HCT116 (cell line): Measurements from ENCODE around the gene CA11. TPM values are rescaled to one million over a fixed set of nuclear protein-coding genes. Genes with fewer than 3 reads are reported as not detected.

Experiments
- ATAC-seq: fragments of 200-7000 bp; cut with Tn5 transposase; 2 replicates; pipeline ENCODE4 v1.9.1; 2020; ENCODE audit warnings: mild to moderate bottlenecking, moderate library complexity
- BruUV-seq: library from RNA; stranded (reverse); fragments of 400-500 nt; replicated peaks from 2 replicates; lab custom pipeline; 2021; lab: Mats Ljungman, UMichigan
- CTCF ChIA-PET: fragments of 300-600 bp; sonication (Branson Sonifier 250); formaldehyde crosslinking; loops from one replicate; lab custom pipeline; 2021; ENCODE audit warnings: antibody characterized with exemption; lab: Charles Lee
- POLR2A ChIA-PET: fragments of 300-600, 350-600 bp; sonication (Branson Sonifier 250); formaldehyde crosslinking; loops from one replicate; lab custom pipeline; 2021; ENCODE audit warnings: antibody characterized with exemption; lab: Charles Lee
- RAD21 ChIA-PET, 2 experiments: fragments of 300-600 bp; sonication (Branson Sonifier 250); formaldehyde crosslinking; loops; one replicate each; lab custom pipeline; 2023; ENCODE audit warnings: low total read pairs in 2 of 2; ENCODE audit not compliant: uncharacterized antibody in 2 of 2, unreplicated experiment in 2 of 2, low non-redundant PET in 1 of 2; lab: Charles Lee
- DNase-seq: peaks from one replicate; pipeline ENCODE4 v3.0.0-alpha.2; 2010; ENCODE audit warnings: low read depth, low spot score
- H2AFZ ChIP-seq: fragments of 200-600 bp; shearing (Covaris generic), sonication (generic); 2 replicates; pipeline ENCODE4 v1.6.1; 2017; ENCODE audit warnings: low read depth, mixed run types, mixed read lengths, antibody characterized with exemption, low read length; ENCODE audit not compliant: poor library complexity, severe bottlenecking
- H3K27ac ChIP-seq: 2 replicates; pipeline ENCODE4 v1.5.1; 2012; ENCODE audit warnings: low read depth, low read length
- H3K27me3 ChIP-seq: fragments of 200-600 bp; sonication (generic); 2 replicates; pipeline ENCODE4 v1.6.1; 2016; ENCODE audit warnings: mixed run types, low read length, mixed read lengths; ENCODE audit not compliant: insufficient read depth
- H3K36me3 ChIP-seq, 2 experiments: fragments of 200-500 bp in 1 of 2; fragments of 200-600 bp in 1 of 2; sonication (Bioruptor generic) in 1 of 2; sonication (generic) in 1 of 2; 2 replicates each; pipeline versions ENCODE4 v1.5.1 to v1.6.1; 2014 to 2016; ENCODE audit warnings: low read length in 2 of 2, inconsistent platforms in 1 of 2, mixed read lengths in 1 of 2, mixed run types in 1 of 2; ENCODE audit not compliant: insufficient read depth in 2 of 2, control insufficient read depth in 1 of 2
- H3K4me1 ChIP-seq, 2 experiments: fragments of 200-600 bp in 1 of 2; sonication (generic) in 1 of 2; 2 replicates each; pipeline versions ENCODE4 v1.5.1 to v1.6.1; 2012 to 2017; ENCODE audit warnings: low read length in 2 of 2, inconsistent platforms in 1 of 2, mild to moderate bottlenecking in 1 of 2, mixed read lengths in 1 of 2, mixed run types in 1 of 2, moderate library complexity in 1 of 2; ENCODE audit not compliant: insufficient read depth in 2 of 2, control insufficient read depth in 1 of 2
- H3K4me2 ChIP-seq: fragments of 200-600 bp; sonication (generic); 2 replicates; pipeline ENCODE4 v1.6.1; 2017; ENCODE audit warnings: mixed run types, low read length, mixed read lengths
- H3K4me3 ChIP-seq, 2 experiments: fragments of 200-600 bp in 1 of 2; sonication (generic) in 1 of 2; replicated peaks in 1 of 2; 2 replicates each; pipeline ENCODE4 v1.5.1; 2011 to 2016; ENCODE audit warnings: low read length in 2 of 2, control low read depth in 1 of 2, low read depth in 1 of 2, mild to moderate bottlenecking in 1 of 2, mixed read lengths in 1 of 2, mixed run types in 1 of 2
- H3K79me2 ChIP-seq: fragments of 200-600 bp; sonication (generic); 2 replicates; pipeline ENCODE4 v1.6.1; 2017; ENCODE audit warnings: mild to moderate bottlenecking, mixed run types, low read length, moderate library complexity, mixed read lengths; ENCODE audit not compliant: insufficient read depth
- H3K9ac ChIP-seq: fragments of 200-600 bp; sonication (generic); 2 replicates; pipeline ENCODE4 v1.6.1; 2016; ENCODE audit warnings: low read length, mixed read lengths
- H3K9me2 ChIP-seq: fragments of 200-600 bp; sonication (generic), shearing (Covaris generic); 2 replicates; pipeline ENCODE4 v1.6.1; 2017; ENCODE audit warnings: mixed run types, mild to moderate bottlenecking, moderate library complexity; ENCODE audit not compliant: insufficient read depth
- H3K9me3 ChIP-seq, 2 experiments: fragments of 200-500 bp in 1 of 2; fragments of 200-600 bp in 1 of 2; sonication (Bioruptor generic) in 1 of 2; sonication (generic) in 1 of 2; 2 replicates each; pipeline ENCODE4 v1.6.1; 2014 to 2017; ENCODE audit warnings: low read length in 2 of 2, mixed read lengths in 2 of 2, inconsistent platforms in 1 of 2, low read depth in 1 of 2, mild to moderate bottlenecking in 1 of 2, mixed run types in 1 of 2, moderate library complexity in 1 of 2; ENCODE audit not compliant: control insufficient read depth in 1 of 2, insufficient read depth in 1 of 2
- H4K20me1 ChIP-seq: fragments of 200-600 bp; sonication (generic), shearing (Covaris generic); 2 replicates; pipeline ENCODE4 v1.6.1; 2017; ENCODE audit warnings: mixed run types, mild to moderate bottlenecking, moderate library complexity; ENCODE audit not compliant: insufficient read depth
- CBX3 ChIP-seq: IDR thresholded peaks from 2 replicates; pipeline ENCODE4 v1.6.1; 2012; ENCODE audit warnings: low read depth
- CEBPB ChIP-seq: IDR thresholded peaks from 2 replicates; pipeline ENCODE4 v1.6.1; 2012; ENCODE audit warnings: low read depth
- ELF1 ChIP-seq: IDR thresholded peaks from 2 replicates; pipeline ENCODE4 v1.6.1; 2012; ENCODE audit warnings: low read depth, borderline replicate concordance
- EZH2 ChIP-seq: fragments of 200-600 bp; sonication (generic); IDR thresholded peaks from 2 replicates; pipeline ENCODE4 v1.6.1; 2017; ENCODE audit warnings: antibody characterized with exemption, mixed run types
- EZH2phosphoT487 ChIP-seq: fragments of 200-600 bp; IDR thresholded peaks from 2 replicates; pipeline ENCODE4 v1.6.1; 2018; ENCODE audit warnings: antibody characterized with exemption, borderline replicate concordance
- FOSL1 ChIP-seq: IDR thresholded peaks from 2 replicates; pipeline ENCODE4 v1.6.1; 2012; ENCODE audit warnings: low read depth
- JUND ChIP-seq: IDR thresholded peaks from 2 replicates; pipeline ENCODE4 v1.6.1; 2012
- POLR2AphosphoS5 ChIP-seq: IDR thresholded peaks from 2 replicates; pipeline ENCODE4 v1.6.1; 2011; ENCODE audit warnings: mild to moderate bottlenecking, low read depth, low read length, moderate library complexity
- RAD21 ChIP-seq: IDR thresholded peaks from 2 replicates; pipeline ENCODE4 v1.6.1; 2012; ENCODE audit warnings: low read depth, mild to moderate bottlenecking
- SIN3A ChIP-seq: IDR thresholded peaks from 2 replicates; pipeline ENCODE4 v1.6.1; 2012; ENCODE audit warnings: low read depth
- SP1 ChIP-seq: IDR thresholded peaks from 2 replicates; pipeline ENCODE4 v1.6.1; 2012; ENCODE audit warnings: low read depth
- TCF7L2 ChIP-seq: IDR thresholded peaks from 2 replicates; pipeline ENCODE4 v1.7.0; 2011; ENCODE audit warnings: borderline replicate concordance, inconsistent platforms; ENCODE audit not compliant: insufficient read depth, insufficient read length; ENCODE audit errors: extremely low read depth
- YY1 ChIP-seq: IDR thresholded peaks from 2 replicates; pipeline ENCODE4 v1.6.1; 2011; ENCODE audit warnings: low read length, low read depth, moderate library complexity, mild to moderate bottlenecking; ENCODE audit not compliant: insufficient replicate concordance; ENCODE audit errors: extremely low read depth
- ZNF274 ChIP-seq: fragments of 200-500 bp; sonication (Bioruptor generic); IDR thresholded peaks from 2 replicates; pipeline ENCODE4 v1.6.1; 2014; ENCODE audit warnings: mild to moderate bottlenecking, low read depth, low read length, inconsistent platforms
- intact Hi-C: fragments of 100-400 bp; cut with micrococcal nuclease; formaldehyde crosslinking; loops from 2 replicates; pipeline ENCODE4 v1.10.0; 2022
- total RNA-seq: library from RNA; stranded (reverse); gene quantifications from one replicate; pipeline ENCODE4 v1.2.1, GENCODE V29; 2021; ENCODE audit not compliant: unreplicated experiment
- TF ChIP-seq, protein P1 (sequence below): IDR thresholded peaks from 2 replicates; pipeline ENCODE4 v1.6.1; 2011; ENCODE audit warnings: mild to moderate bottlenecking, low read length, moderate library complexity; ENCODE audit not compliant: insufficient replicate concordance; ENCODE audit errors: extremely low read depth
- TF ChIP-seq, protein P2 (sequence below), 3 experiments: fragments of 200-600 bp in 1 of 3; sonication (generic) in 1 of 3; IDR thresholded peaks in 2 of 3; conservative IDR thresholded peaks in 1 of 3; 2 replicates each; pipeline ENCODE4 v1.5.1; 2012 to 2017; ENCODE audit warnings: low read depth in 2 of 3, low read length in 2 of 3, antibody characterized with exemption in 1 of 3, borderline replicate concordance in 1 of 3, control low read depth in 1 of 3, mild to moderate bottlenecking in 1 of 3, mixed read lengths in 1 of 3, mixed run types in 1 of 3, moderate library complexity in 1 of 3; ENCODE audit not compliant: insufficient read depth in 1 of 3

The CA11 gene
- total RNA-seq, 1 experiment from 2014 or later = 29.6 TPM

- peak overlapping the region; percentile 89 for H3K4me2 ChIP-seq
- peak overlapping the region; percentile 99 for H2AFZ ChIP-seq
- RAD21 ChIA-PET = interaction anchor here (0.6 to 1.1 kb wide), 4 partner anchors 103 to 240 kb away, joined by 3 to 7 read pairs (median 4); no protein-coding TSS in a partner anchor
- peak overlapping the region; percentile 10; the same call in 1 of the 2 replicates for H3K27ac ChIP-seq
- TF ChIP-seq CEBPB (no peak), SP1 (no peak), POLR2AphosphoS5 (no peak), CBX3 (no peak), JUND (no peak), ELF1 (no peak), EZH2 (no peak), SIN3A (no peak), EZH2phosphoT487 (no peak), FOSL1 (no peak), RAD21 (peak; percentile 92), ZNF274 (no peak), YY1 (no peak), TCF7L2 (peak; percentile 11)
- TF ChIP-seq, protein P1, sequence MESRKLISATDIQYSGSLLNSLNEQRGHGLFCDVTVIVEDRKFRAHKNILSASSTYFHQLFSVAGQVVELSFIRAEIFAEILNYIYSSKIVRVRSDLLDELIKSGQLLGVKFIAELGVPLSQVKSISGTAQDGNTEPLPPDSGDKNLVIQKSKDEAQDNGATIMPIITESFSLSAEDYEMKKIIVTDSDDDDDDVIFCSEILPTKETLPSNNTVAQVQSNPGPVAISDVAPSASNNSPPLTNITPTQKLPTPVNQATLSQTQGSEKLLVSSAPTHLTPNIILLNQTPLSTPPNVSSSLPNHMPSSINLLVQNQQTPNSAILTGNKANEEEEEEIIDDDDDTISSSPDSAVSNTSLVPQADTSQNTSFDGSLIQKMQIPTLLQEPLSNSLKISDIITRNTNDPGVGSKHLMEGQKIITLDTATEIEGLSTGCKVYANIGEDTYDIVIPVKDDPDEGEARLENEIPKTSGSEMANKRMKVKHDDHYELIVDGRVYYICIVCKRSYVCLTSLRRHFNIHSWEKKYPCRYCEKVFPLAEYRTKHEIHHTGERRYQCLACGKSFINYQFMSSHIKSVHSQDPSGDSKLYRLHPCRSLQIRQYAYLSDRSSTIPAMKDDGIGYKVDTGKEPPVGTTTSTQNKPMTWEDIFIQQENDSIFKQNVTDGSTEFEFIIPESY = no peak
- TF ChIP-seq, protein P2, sequence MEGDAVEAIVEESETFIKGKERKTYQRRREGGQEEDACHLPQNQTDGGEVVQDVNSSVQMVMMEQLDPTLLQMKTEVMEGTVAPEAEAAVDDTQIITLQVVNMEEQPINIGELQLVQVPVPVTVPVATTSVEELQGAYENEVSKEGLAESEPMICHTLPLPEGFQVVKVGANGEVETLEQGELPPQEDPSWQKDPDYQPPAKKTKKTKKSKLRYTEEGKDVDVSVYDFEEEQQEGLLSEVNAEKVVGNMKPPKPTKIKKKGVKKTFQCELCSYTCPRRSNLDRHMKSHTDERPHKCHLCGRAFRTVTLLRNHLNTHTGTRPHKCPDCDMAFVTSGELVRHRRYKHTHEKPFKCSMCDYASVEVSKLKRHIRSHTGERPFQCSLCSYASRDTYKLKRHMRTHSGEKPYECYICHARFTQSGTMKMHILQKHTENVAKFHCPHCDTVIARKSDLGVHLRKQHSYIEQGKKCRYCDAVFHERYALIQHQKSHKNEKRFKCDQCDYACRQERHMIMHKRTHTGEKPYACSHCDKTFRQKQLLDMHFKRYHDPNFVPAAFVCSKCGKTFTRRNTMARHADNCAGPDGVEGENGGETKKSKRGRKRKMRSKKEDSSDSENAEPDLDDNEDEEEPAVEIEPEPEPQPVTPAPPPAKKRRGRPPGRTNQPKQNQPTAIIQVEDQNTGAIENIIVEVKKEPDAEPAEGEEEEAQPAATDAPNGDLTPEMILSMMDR (IDR thresholded peaks at IDR 0.05 in 2 of 3, conservative IDR thresholded peaks at IDR 0.05 in 1 of 3; ENCODE audit: borderline replicate concordance in 1 of 3, insufficient read depth in 1 of 3, low read depth in 2 of 3, low read length in 2 of 3) = peak; percentile 77 to 80 (median 77)
- no peaks in the 10 kb centered on the region for H3K9me3 ChIP-seq
- POLR2A ChIA-PET = interaction anchor here (0.7 to 3.2 kb wide), 10 partner anchors 9 to 385 kb away, joined by 3 to 31 read pairs (median 4); partner anchors contain the start of genes RPL18, RUVBL2 and SPHK2
- H3K9ac ChIP-seq = peak overlapping the region; percentile 57
- no peaks in the 10 kb centered on the region for H3K9me2 ChIP-seq
- H3K4me1 ChIP-seq = peaks cover 5 to 13% of the 10 kb centered on the region in 2 experiments; a peak in 3 of 4 replicates
- BruUV-seq = no TSS peak
- no peaks in the 10 kb centered on the region for H3K27me3 ChIP-seq
- CTCF ChIA-PET = interaction anchor here (0.8 to 2.3 kb wide), 17 partner anchors 9 to 385 kb away, joined by 3 to 20 read pairs (median 4); partner anchors contain the start of genes RPL18, RUVBL2 and SPHK2
- no peaks in the 10 kb centered on the region for H3K36me3 ChIP-seq
- H4K20me1 ChIP-seq = no peaks in the 10 kb centered on the region
- DNase-seq (peak; percentile 66), ATAC-seq (peak; percentile 92)
- H3K79me2 ChIP-seq = no peaks in the 10 kb centered on the region
- intact Hi-C loops = no loop called here
- H3K4me3 ChIP-seq = peak overlapping the region; percentile 22 to 50
These were observed 37.2 kb downstream of the CA11 start for GRCh38 chr19:48608798-48609263.
